Activated naive CD4-positive, alpha-beta T cell treated with anti-CD3 and anti-CD28 coated beads for 36 hours (primary cell): ENCODE results near the gene PRKG2. TPM values are rescaled to one million over a fixed set of nuclear protein-coding genes. Genes with fewer than 3 reads are reported as not detected.
A peak's percentile ranks its signal among the peaks of the same experiment; 100 is the strongest.
"Not testable (repeated sequence)": the region's sequence is repeated elsewhere in the genome, so short reads cannot be mapped to it uniquely, and the experiment has no call there.

Experiments used
- CTCF ChIA-PET: fragments of 350-600 bp; sonication (Branson Sonifier 250); formaldehyde crosslinking; loops from one replicate; lab custom pipeline; 2021; ENCODE audit warnings: antibody characterized with exemption; lab: Charles Lee
- DNase-seq: peaks from one replicate; pipeline ENCODE4 v3.0.0-alpha.2; 2020
- H3K27ac Mint-ChIP-seq: one replicate; pipeline ENCODE4 v1.8.0; 2021; ENCODE audit warnings: mild to moderate bottlenecking, mixed read lengths
- H3K27me3 Mint-ChIP-seq: one replicate; pipeline ENCODE4 v1.8.0; 2021; ENCODE audit warnings: low read depth, mixed read lengths
- H3K36me3 Mint-ChIP-seq: one replicate; pipeline ENCODE4 v1.8.0; 2021; ENCODE audit warnings: low read depth, mixed read lengths
- H3K4me1 Mint-ChIP-seq: one replicate; pipeline ENCODE4 v1.8.0; 2021; ENCODE audit warnings: low read depth, mixed read lengths
- H3K4me3 Mint-ChIP-seq: one replicate; pipeline ENCODE4 v1.8.0; 2021; ENCODE audit warnings: mild to moderate bottlenecking, moderate library complexity, mixed read lengths
- H3K9me3 Mint-ChIP-seq: one replicate; pipeline ENCODE4 v1.8.0; 2021; ENCODE audit warnings: mixed read lengths
- intact Hi-C: fragments of 100-400 bp; cut with micrococcal nuclease; formaldehyde crosslinking; loops from one replicate; pipeline ENCODE4 v1.15.1; 2023
- total RNA-seq, 2 experiments: library from RNA; stranded (reverse); gene quantifications; one replicate each; pipeline ENCODE4 v1.2.3, GENCODE V29; 2021

The PRKG2 gene
- total RNA-seq, 2 experiments from 2014 or later: 0.30 to 1.2 TPM

- Mint-ChIP-seq H3K4me1 (no peaks in the 10 kb centered on the region), H3K4me3 (no peak overlapping the region), H3K27ac (no peak overlapping the region), H3K27me3 (no peaks in the 10 kb centered on the region), H3K36me3 (no peaks in the 10 kb centered on the region), H3K9me3 (peaks cover 10% of the 10 kb centered on the region)
- no peak for DNase-seq
- CTCF ChIA-PET: no interaction called here
- intact Hi-C loops: no loop called here
Measured at GRCh38 chr4:81235982-81236749, 21.1 kb upstream of the PRKG2 start.

- CTCF ChIA-PET: interaction anchor here (0.6 kb wide), 1 partner anchor 1299 kb away, joined by 3 read pairs; no protein-coding TSS in a partner anchor
- Mint-ChIP-seq H3K36me3 (no peaks in the 10 kb centered on the region), H3K9me3 (peaks cover 18% of the 10 kb centered on the region), H3K27ac (no peak overlapping the region), H3K4me1 (no peaks in the 10 kb centered on the region), H3K4me3 (no peak overlapping the region), H3K27me3 (peaks cover 5% of the 10 kb centered on the region)
- intact Hi-C loops: no loop called here
- no peak for DNase-seq
Measured at GRCh38 chr4:81227968-81228367, 12.9 kb upstream of the PRKG2 start.

GRCh38 chr4:81227138-81227537, 12.1 kb upstream of the PRKG2 start:
- CTCF ChIA-PET: no interaction called here
- intact Hi-C loops: no loop called here
- DNase-seq: no peak
- peaks cover 17% of the 10 kb centered on the region for H3K9me3 Mint-ChIP-seq
- no peak overlapping the region for H3K4me3 Mint-ChIP-seq
- H3K27ac Mint-ChIP-seq: no peak overlapping the region
- no peaks in the 10 kb centered on the region for H3K4me1 Mint-ChIP-seq
- no peaks in the 10 kb centered on the region for H3K36me3 Mint-ChIP-seq
- peaks cover 5% of the 10 kb centered on the region for H3K27me3 Mint-ChIP-seq

GRCh38 chr4:81225252-81225651, 10.2 kb upstream of the PRKG2 start:
- CTCF ChIA-PET: no interaction called here
- Mint-ChIP-seq H3K27me3 (peaks cover 9% of the 10 kb centered on the region), H3K27ac (no peak overlapping the region), H3K9me3 (no peaks in the 10 kb centered on the region), H3K36me3 (no peaks in the 10 kb centered on the region), H3K4me1 (no peaks in the 10 kb centered on the region), H3K4me3 (no peak overlapping the region)
- intact Hi-C loops: no loop called here
- no peak for DNase-seq

GRCh38 chr4:81222082-81222472, 7.1 kb upstream of the PRKG2 start:
- H3K9me3 Mint-ChIP-seq, H3K27ac Mint-ChIP-seq, H3K4me1 Mint-ChIP-seq, CTCF ChIA-PET, H3K4me3 Mint-ChIP-seq, DNase-seq, H3K36me3 Mint-ChIP-seq, intact Hi-C loops: not testable (repeated sequence)
- peaks cover 30% of the 10 kb centered on the region for H3K27me3 Mint-ChIP-seq

- no peaks in the 10 kb centered on the region for H3K36me3 Mint-ChIP-seq
- intact Hi-C loops: no loop called here
- H3K27ac Mint-ChIP-seq: no peak overlapping the region
- peaks cover 32% of the 10 kb centered on the region for H3K27me3 Mint-ChIP-seq
- no peak for DNase-seq
- H3K9me3 Mint-ChIP-seq: no peaks in the 10 kb centered on the region
- no peak overlapping the region for H3K4me3 Mint-ChIP-seq
- H3K4me1 Mint-ChIP-seq: no peaks in the 10 kb centered on the region
- CTCF ChIA-PET: no interaction called here
Measured at GRCh38 chr4:81221303-81222081, 6.5 kb upstream of the PRKG2 start.

- peaks cover 6% of the 10 kb centered on the region for H3K4me1 Mint-ChIP-seq
- intact Hi-C loops: no loop called here
- H3K36me3 Mint-ChIP-seq: no peaks in the 10 kb centered on the region
- CTCF ChIA-PET: no interaction called here
- peaks cover 39% of the 10 kb centered on the region for H3K27me3 Mint-ChIP-seq
- no peaks in the 10 kb centered on the region for H3K9me3 Mint-ChIP-seq
- H3K4me3 Mint-ChIP-seq: no peak overlapping the region
- no peak overlapping the region for H3K27ac Mint-ChIP-seq
- DNase-seq: no peak
Measured at GRCh38 chr4:81220271-81220670, 5.2 kb upstream of the PRKG2 start.

GRCh38 chr4:81218206-81218605, 3.2 kb upstream of the PRKG2 start:
- CTCF ChIA-PET: no interaction called here
- H3K27me3 Mint-ChIP-seq: peaks cover 45% of the 10 kb centered on the region

GRCh38 chr4:81217779-81218178, 2.8 kb upstream of the PRKG2 start:
- intact Hi-C loops: no loop called here
- H3K27me3 Mint-ChIP-seq: peaks cover 45% of the 10 kb centered on the region
- peaks cover 13% of the 10 kb centered on the region for H3K4me1 Mint-ChIP-seq
- CTCF ChIA-PET: no interaction called here
- H3K4me3 Mint-ChIP-seq: no peak overlapping the region
- H3K36me3 Mint-ChIP-seq: no peaks in the 10 kb centered on the region
- H3K9me3 Mint-ChIP-seq: no peaks in the 10 kb centered on the region
- H3K27ac Mint-ChIP-seq: no peak overlapping the region
- DNase-seq: no peak

More at GRCh38 chr4:81218206-81218605, 3.2 kb upstream of the PRKG2 start:
- intact Hi-C loops: no loop called here
- H3K9me3 Mint-ChIP-seq: no peaks in the 10 kb centered on the region
- no peak overlapping the region for H3K27ac Mint-ChIP-seq
- H3K4me1 Mint-ChIP-seq: peaks cover 13% of the 10 kb centered on the region
- no peaks in the 10 kb centered on the region for H3K36me3 Mint-ChIP-seq
- no peak for DNase-seq
- no peak overlapping the region for H3K4me3 Mint-ChIP-seq

- Mint-ChIP-seq H3K4me1 (peaks cover 13% of the 10 kb centered on the region), H3K9me3 (no peaks in the 10 kb centered on the region), H3K36me3 (no peaks in the 10 kb centered on the region), H3K27ac (no peak overlapping the region), H3K27me3 (peaks cover 49% of the 10 kb centered on the region), H3K4me3 (no peak overlapping the region)
- DNase-seq: no peak
- intact Hi-C loops: no loop called here
- CTCF ChIA-PET: no interaction called here
Measured at GRCh38 chr4:81215931-81216330, 909 bp upstream of the PRKG2 start.

GRCh38 chr4:81214144-81214880, 710 bp downstream of the PRKG2 start:
- H3K9me3 Mint-ChIP-seq: no peaks in the 10 kb centered on the region
- peaks cover 13% of the 10 kb centered on the region for H3K4me1 Mint-ChIP-seq
- H3K27me3 Mint-ChIP-seq: peaks cover 48% of the 10 kb centered on the region
- H3K27ac Mint-ChIP-seq: no peak overlapping the region
- H3K36me3 Mint-ChIP-seq: no peaks in the 10 kb centered on the region
- CTCF ChIA-PET: no interaction called here
- H3K4me3 Mint-ChIP-seq: peak overlapping the region; percentile 57
- DNase-seq: peak; percentile 5
- intact Hi-C loops: loop anchor here (5.0 kb wide), 1 partner anchor 138 kb away; no protein-coding TSS in a partner anchor

GRCh38 chr4:81213671-81214070, 1.4 kb downstream of the PRKG2 start:
- intact Hi-C loops: loop anchor here (5.0 kb wide), 1 partner anchor 139 kb away; no protein-coding TSS in a partner anchor
- CTCF ChIA-PET: no interaction called here
- Mint-ChIP-seq H3K27ac (no peak overlapping the region), H3K4me3 (no peak overlapping the region), H3K36me3 (no peaks in the 10 kb centered on the region), H3K9me3 (no peaks in the 10 kb centered on the region), H3K27me3 (peaks cover 42% of the 10 kb centered on the region), H3K4me1 (peaks cover 13% of the 10 kb centered on the region)
- no peak for DNase-seq
